Measurements from ENCODE around the gene HRH1. TPM values are rescaled to one million over a fixed set of nuclear protein-coding genes. Genes with fewer than 3 reads are reported as not detected.
"Not testable (repeated sequence)": the region's sequence is repeated elsewhere in the genome, so short reads cannot be mapped to it uniquely, and the experiment has no call there.

The HRH1 gene
- total RNA-seq, 2 donors from 2014 or later: 0.50 to 5.9 TPM

DNA sequence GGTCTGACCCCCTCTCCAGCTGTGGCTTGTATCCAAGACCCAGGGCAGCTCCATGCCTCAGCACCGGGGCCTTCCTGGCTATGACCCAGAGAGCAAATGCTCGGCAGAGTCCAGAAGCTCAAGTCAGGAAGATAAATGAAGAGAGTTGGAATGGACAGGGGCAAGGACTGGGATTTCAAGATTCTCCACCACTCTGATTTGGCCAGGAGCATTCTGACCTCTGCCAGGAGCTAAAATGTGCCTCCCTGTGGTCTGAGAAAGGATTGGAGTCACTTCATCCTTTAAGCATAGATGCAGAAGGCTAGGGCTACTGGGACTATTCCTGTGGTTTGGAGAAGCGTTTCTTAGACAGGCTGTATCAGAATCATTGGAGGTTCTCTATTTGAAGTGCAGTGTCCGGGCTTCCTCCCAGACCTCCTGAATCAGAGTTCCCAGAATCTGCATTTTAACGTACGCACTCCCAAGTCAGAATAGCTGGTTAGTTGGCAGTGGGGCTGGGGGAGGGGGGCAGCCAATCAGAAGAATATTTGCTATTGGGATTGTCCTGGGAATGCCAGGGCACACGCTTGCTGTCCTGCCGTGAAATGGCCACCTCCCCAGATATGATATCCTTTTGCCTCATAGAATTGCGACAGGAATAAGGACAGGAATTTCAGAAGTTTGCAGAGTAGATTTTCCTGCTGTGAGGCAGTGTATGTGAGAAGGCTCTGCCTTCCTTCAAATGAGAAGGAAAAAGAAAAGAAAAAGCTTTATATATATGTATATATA is 57.4 kb downstream of the HRH1 start:
- Histone ChIP-seq H3K36me3 (no peaks in the 10 kb centered on the region), H3K4me3 (no peak overlapping the region), H3K9me3 (no peaks in the 10 kb centered on the region), H3K27me3 (replicated peaks; ENCODE audit: insufficient read depth) (no peaks in the 10 kb centered on the region), H3K27ac (no peak overlapping the region), H3K4me1 (replicated peaks) (no peaks in the 10 kb centered on the region)
- DNase-seq (ENCODE audit: low spot score): no peak
- intact Hi-C loops (cut with DNase I): no loop called here
- TF ChIP-seq CTCF (IDR thresholded peaks at IDR 0.05) (no peak), POLR2AphosphoS5 (IDR thresholded peaks at IDR 0.05) (no peak), POLR2A (IDR thresholded peaks at IDR 0.05) (no peak)
- WGBS: 65% methylated on average over 9 of the region's 9 CpGs

DNA sequence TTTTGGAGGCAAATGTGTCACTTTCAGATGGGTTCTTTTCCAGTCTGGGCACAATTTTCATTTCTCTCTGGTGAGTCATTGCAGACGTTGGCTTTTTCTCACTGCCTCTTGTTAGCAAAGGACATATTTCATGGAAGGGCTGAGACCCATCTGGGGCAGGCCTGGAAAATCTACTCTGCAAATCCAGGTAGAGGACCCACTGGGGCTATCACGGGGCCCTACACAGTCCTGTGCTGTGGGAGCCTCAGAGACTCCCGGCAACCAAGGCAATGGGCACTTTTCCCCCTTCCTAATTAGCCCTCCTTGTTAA is 58.0 kb downstream of the HRH1 start:
- 58% methylated on average over 3 of the region's 3 CpGs for WGBS
- DNase-seq (ENCODE audit: low spot score): no peak
- Histone ChIP-seq H3K9me3 (no peaks in the 10 kb centered on the region), H3K4me1 (replicated peaks) (no peaks in the 10 kb centered on the region), H3K27ac (no peak overlapping the region), H3K27me3 (replicated peaks; ENCODE audit: insufficient read depth) (no peaks in the 10 kb centered on the region), H3K36me3 (no peaks in the 10 kb centered on the region), H3K4me3 (no peak overlapping the region)
- no peak for TF ChIP-seq POLR2A (IDR thresholded peaks at IDR 0.05)
- TF ChIP-seq POLR2AphosphoS5 (IDR thresholded peaks at IDR 0.05): no peak
- TF ChIP-seq CTCF (IDR thresholded peaks at IDR 0.05): no peak
- intact Hi-C loops (cut with DNase I): no loop called here

DNA sequence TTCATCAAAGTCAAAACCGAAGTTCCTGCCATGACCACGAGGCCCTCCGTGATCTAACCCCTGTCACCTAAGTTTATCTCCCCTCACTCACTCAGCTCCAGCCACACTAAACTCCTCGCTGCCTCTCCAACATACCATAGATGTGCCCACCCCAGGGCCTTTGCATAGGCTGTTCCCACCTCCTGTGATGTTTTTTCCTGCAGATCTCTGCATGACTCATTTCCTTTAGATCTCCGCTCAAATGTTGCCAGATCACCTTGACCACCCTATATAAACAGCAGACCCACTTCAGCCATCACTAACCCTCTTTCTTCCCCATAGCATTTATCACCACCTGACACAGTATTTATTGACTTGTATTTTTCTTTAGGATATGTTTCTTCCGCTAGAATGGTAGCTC is 58.5 kb downstream of the HRH1 start:
- H3K36me3 ChIP-seq: no peaks in the 10 kb centered on the region
- no peaks in the 10 kb centered on the region for H3K9me3 ChIP-seq
- DNase-seq (ENCODE audit: low spot score): no peak
- no peak overlapping the region for H3K4me3 ChIP-seq
- H3K27me3 ChIP-seq (replicated peaks; ENCODE audit: insufficient read depth): no peaks in the 10 kb centered on the region
- H3K4me1 ChIP-seq (replicated peaks): no peaks in the 10 kb centered on the region
- intact Hi-C loops (cut with DNase I): no loop called here
- WGBS: 92% methylated on average over 6 of the region's 6 CpGs
- TF ChIP-seq POLR2A (IDR thresholded peaks at IDR 0.05): no peak
- no peak for TF ChIP-seq POLR2AphosphoS5 (IDR thresholded peaks at IDR 0.05)
- TF ChIP-seq CTCF (IDR thresholded peaks at IDR 0.05): no peak
- no peak overlapping the region for H3K27ac ChIP-seq

- TF ChIP-seq POLR2AphosphoS5 (IDR thresholded peaks at IDR 0.05) (no peak), CTCF (IDR thresholded peaks at IDR 0.05) (no peak), POLR2A (IDR thresholded peaks at IDR 0.05) (no peak)
- WGBS: 71% methylated on average over 12 of the region's 12 CpGs
- no peak for DNase-seq (ENCODE audit: low spot score)
- Histone ChIP-seq H3K27me3 (replicated peaks; ENCODE audit: insufficient read depth) (no peaks in the 10 kb centered on the region), H3K4me3 (no peak overlapping the region), H3K4me1 (replicated peaks) (no peaks in the 10 kb centered on the region), H3K27ac (no peak overlapping the region), H3K36me3 (no peaks in the 10 kb centered on the region), H3K9me3 (no peaks in the 10 kb centered on the region)
- intact Hi-C loops (cut with DNase I): no loop called here
Observed at GRCh38 chr3:11213810-11214450, 59.6 kb downstream of the HRH1 start.

- DNase-seq (ENCODE audit: low spot score): no peak
- intact Hi-C loops (cut with DNase I): no loop called here
- H3K27me3 ChIP-seq (replicated peaks; ENCODE audit: insufficient read depth): no peaks in the 10 kb centered on the region
- 84% methylated on average over 1 of the region's 1 CpG for WGBS
- H3K4me3 ChIP-seq: no peak overlapping the region
- H3K36me3 ChIP-seq: no peaks in the 10 kb centered on the region
- H3K9me3 ChIP-seq: no peaks in the 10 kb centered on the region
- no peaks in the 10 kb centered on the region for H3K4me1 ChIP-seq (replicated peaks)
- no peak overlapping the region for H3K27ac ChIP-seq
- no peak for TF ChIP-seq CTCF (IDR thresholded peaks at IDR 0.05)
- no peak for TF ChIP-seq POLR2AphosphoS5 (IDR thresholded peaks at IDR 0.05)
- TF ChIP-seq POLR2A (IDR thresholded peaks at IDR 0.05): no peak
Observed at GRCh38 chr3:11214451-11214978, 60.2 kb downstream of the HRH1 start.

- WGBS: 86% methylated on average over 6 of the region's 6 CpGs
- H3K27ac ChIP-seq; intact Hi-C loops (cut with DNase I); H3K9me3 ChIP-seq; H3K4me3 ChIP-seq; H3K4me1 ChIP-seq (replicated peaks); H3K36me3 ChIP-seq; H3K27me3 ChIP-seq (replicated peaks; ENCODE audit: insufficient read depth); DNase-seq (ENCODE audit: low spot score): not testable (repeated sequence)
Observed at GRCh38 chr3:11217370-11217769, 63.1 kb downstream of the HRH1 start.

Measured in prostate gland (tissue), 2 donors.